Cortex of kidney (tissue), 1 donor: Measurements from ENCODE around the gene HS6ST3.
"Not testable (repeated sequence)": the region's sequence is repeated elsewhere in the genome, so short reads cannot be mapped to it uniquely, and the experiment has no call there.

Source experiments
- DNase-seq: peaks from one replicate; lab custom pipeline; 2025; lab: John Stamatoyannopoulos, UW

Gene HS6ST3

DNA sequence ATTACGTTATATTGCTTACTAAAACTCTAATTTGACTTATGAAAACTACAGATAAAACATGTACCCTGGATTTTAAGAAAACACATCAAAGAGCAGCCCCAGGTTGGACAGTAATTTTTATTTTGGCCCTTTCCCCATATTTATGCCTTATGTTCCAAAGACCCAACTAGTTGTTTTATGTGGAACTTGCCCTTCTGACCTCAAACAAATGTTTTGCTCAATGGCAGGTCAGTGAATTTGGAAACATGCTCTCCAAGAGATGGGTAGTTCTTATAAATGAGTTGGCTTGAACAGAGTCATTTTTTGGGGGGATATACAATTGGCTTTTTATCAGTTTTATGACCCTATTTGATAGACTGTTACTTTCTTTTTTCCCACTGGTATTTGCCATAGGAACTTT is 360.0 kb downstream of the HS6ST3 start:
- no peak for DNase-seq

- no peak for DNase-seq
Measured at GRCh38 chr13:96450326-96451020, 360.6 kb downstream of the HS6ST3 start.

DNA sequence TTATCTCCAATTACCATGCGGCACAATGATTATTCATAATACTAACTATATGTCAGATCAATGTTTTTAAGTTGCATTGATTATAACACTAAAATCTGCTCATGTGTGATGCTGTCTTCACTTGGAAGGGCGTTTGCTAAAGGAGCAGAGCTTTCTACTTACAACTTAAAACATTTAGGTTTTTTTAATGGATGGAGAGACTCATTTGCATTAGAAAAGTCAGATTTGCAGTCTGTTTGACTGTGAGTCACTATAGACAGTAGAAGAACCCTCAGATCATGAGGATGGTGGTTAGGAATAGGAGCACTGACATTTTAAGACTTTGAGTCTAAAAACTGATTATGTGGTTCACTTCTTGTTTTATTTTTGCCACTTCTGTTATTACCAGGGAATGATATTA is 364.6 kb downstream of the HS6ST3 start:
- no peak for DNase-seq

GRCh38 chr13:96460609-96461008 is 370.7 kb downstream of the HS6ST3 start:
- no peak for DNase-seq

- no peak for DNase-seq
Measured at GRCh38 chr13:96473526-96474180, 383.7 kb downstream of the HS6ST3 start.

DNA sequence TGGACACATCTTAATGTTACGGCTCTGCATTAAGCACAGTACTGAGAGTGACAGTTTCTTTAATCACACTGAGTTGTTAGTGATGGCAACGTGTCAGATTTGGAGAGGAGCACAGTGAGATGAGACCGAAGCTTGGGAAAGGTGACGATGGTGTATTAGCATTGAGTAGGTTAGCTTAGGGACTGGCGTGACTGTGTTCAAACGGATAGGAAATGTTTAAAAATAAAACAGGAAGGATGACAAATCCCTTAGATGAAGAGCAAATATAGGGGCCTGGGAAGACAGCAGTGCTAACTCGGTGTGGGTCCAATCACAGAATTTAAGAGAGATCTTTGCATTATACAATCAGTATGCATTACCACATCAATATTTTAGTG is 384.3 kb downstream of the HS6ST3 start:
- DNase-seq, result no peak

GRCh38 chr13:96475103-96475502 is 385.2 kb downstream of the HS6ST3 start:
- no peak for DNase-seq

- no peak for DNase-seq
Measured at GRCh38 chr13:96481482-96481881, 391.6 kb downstream of the HS6ST3 start.

DNA sequence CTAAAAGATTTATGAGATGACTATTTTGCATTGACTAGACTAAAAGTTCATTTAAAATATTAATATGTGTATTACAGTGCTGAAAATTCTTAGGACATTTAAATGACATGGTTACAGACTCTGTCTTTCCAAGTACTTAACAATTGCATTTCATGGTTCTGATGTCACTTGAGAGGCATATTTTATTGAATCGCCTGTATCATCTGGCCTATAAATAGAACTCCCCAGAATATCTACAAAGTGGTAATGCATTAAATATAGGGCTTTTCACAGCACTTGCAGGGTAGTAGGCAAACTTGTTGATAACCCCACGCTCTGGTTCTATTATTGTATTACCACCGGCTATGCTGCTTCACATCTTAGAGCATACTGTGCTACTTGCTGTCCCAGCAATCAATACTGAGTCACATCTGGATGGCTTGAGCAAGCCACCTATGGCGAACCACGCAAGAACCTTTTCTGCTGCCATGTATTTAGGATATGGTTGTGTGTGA is 400.6 kb downstream of the HS6ST3 start:
- DNase-seq, result no peak

DNA sequence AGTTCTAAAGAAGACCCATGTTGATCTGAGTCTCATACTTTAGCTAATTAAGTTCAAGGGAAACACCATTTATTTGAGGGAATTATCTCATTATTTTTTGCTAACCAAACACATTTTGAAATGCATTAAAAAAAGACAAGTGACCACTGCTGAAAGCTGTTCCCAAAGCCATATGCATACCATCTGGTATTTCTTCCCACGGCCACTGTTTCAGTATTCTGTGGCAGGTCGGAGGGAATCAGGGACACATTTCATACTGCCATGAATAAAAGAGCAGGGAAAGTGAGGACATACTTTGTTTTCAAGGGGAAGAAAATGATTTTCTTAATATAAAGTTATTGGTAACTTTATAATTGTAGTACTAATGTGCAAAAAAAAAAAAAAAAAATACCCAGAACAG is 401.2 kb downstream of the HS6ST3 start:
- DNase-seq, result no peak

DNA sequence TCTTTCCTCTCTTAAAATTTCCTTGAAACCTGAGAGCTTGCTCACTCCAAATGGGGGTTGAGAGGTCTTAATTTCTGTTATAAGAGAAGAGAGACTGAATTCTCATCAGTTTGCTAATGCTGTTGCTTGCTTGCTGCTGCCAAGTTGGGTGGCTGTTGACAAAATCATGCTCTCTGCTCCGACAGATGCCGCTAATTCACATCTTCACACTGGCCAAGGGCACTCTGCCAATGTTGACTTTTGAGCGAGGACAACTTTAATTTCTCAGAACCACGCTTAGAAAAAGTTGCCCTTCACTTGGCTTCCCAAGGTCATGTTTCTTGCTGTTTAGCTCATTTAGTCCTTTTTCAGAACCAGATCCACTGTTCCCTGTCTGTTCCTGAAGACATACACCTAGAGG is 402.9 kb downstream of the HS6ST3 start:
- no peak for DNase-seq

GRCh38 chr13:96499656-96500055 is 409.7 kb downstream of the HS6ST3 start:
- no peak for DNase-seq

GRCh38 chr13:96500953-96501352 is 411.0 kb downstream of the HS6ST3 start:
- no peak for DNase-seq

GRCh38 chr13:96503481-96503880 is 413.6 kb downstream of the HS6ST3 start:
- no peak for DNase-seq

- no peak for DNase-seq
Measured at GRCh38 chr13:96511587-96511986, 421.7 kb downstream of the HS6ST3 start.

DNA sequence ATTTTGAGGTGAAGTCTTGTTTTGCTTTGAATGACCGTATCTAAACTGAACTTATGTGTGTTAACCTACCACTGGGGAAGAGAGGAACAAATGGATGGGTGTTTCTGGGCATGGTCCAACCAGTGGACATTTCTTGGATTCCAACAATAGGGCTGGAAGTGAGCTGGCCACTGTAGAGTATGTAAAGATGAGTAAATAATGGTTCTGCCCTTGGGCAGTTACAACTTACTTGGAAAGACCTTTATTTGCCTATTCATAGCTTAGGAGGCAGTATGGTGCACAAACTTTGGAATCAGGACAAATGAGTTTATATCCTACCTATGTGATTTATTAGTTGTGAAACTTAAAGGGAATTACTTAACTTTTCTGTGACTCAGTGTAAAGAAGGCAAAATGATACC is 429.5 kb downstream of the HS6ST3 start:
- no peak for DNase-seq

DNA sequence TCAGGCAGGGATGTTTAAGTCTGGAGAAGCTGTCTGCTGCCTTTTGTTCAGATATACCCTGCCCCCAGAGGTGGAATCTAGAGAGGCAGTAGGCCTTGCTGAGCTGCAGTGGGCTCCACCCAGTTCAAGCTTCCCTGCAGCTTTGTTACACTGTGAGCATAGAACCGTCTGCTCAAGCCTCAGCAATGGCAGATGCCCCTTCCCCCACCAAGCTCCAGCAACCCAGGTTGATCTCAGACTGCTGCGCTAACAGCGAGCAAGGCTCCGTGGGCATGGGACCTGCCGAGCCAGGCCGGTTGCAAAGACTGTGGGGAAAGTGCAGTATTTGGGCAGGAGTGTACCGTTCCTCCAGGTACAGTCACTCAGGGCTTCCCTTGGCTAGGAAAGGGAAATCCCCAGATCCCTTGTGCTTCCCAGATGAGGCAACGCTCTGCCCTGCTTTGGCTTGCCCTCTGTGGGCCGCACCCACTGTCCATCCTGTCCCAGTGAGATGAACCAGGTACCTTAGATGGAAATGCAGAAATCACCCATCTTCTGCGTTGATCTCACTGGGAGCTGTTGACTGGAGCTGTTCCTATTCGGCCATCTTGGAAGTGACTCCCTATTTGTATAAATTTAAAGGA is 434.6 kb downstream of the HS6ST3 start:
- DNase-seq, result not testable (repeated sequence)

GRCh38 chr13:96525715-96526114 is 435.8 kb downstream of the HS6ST3 start:
- no peak for DNase-seq

DNA sequence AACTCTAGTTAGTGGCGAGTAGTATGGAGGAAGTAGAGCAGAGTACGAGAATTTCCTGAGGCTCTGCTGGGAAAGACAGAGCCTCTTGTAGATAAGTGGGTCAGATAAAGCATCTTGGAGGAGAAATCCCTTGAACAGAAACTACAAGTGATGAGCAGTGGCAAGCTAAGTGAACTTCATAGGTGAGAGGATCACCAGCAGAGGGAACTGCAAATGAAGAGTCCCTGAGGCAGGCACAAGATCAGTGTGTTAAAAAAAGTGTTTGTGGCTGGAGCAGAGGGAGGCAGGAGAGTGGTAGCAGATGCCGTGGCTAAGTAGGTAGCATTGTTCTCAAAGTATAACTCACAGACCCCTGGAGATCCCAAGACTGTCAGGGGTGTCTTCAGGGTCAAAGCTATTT is 437.6 kb downstream of the HS6ST3 start:
- no peak for DNase-seq

GRCh38 chr13:96532804-96533203 is 442.9 kb downstream of the HS6ST3 start:
- no peak for DNase-seq

GRCh38 chr13:96533408-96533807 is 443.5 kb downstream of the HS6ST3 start:
- no peak for DNase-seq

DNA sequence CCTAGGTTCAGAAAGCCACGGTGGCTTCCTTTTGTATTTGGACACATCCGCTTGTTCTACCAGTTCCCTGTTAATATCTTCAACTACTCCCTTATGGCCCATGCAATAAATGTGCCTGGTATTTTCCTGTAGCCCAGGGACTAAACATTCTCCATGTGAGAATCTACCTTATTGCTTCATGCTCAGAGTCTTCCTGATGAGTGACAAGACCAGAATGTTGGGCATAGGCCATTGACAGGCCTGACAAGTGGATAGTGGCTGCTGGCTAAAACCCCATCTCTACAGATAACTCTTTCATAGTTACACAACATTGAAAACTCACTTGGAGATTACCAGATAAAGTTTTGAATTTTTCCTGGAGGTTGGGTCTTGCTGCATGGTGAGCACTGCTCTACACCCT is 449.9 kb downstream of the HS6ST3 start:
- no peak for DNase-seq

DNA sequence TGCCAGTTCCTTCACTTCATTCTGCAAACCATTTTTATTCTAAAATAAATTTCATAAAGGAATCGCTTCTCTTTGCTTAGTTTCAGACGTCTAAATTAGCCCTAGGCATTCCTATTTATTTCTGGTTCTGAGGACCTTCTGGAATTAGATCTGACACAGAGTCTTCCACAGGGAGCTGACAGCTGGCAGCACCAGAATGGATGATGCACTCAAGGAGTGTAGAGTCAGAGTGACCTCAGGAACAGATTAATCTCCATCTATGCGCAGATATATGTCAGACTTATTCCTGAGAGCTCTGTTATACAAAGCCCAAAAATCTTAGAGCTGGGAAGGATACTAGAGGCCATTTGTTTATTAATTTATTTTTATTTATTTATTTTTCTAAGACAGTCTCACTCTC is 450.8 kb downstream of the HS6ST3 start:
- no peak for DNase-seq
